Raji (cell line): Measurements from ENCODE around the gene LRRC63.

Experiments used
- POLR2A ChIP-seq: IDR thresholded peaks from 2 replicates; pipeline ENCODE4 v1.6.1; 2011; ENCODE audit warnings: low read depth, low read length, control low read depth; ENCODE audit not compliant: insufficient read depth

The LRRC63 gene

DNA sequence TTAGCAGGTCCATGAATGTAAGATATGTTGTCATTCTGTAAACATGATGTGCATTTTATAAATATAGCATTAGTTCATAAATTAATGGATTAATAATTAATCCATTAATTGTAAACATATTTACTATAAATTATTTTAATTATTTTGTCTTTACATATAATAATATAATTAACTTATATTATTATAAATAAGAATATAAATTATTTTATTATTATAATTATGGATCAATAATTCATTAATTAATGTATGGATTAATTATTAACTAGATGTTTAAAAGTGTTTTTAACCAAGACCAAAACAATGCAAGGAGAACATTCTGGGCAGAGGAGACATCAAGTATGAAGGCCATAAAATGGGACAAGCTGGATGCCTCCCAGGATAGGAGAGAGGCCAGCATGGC is 103.3 kb downstream of the LRRC63 start:
- TF ChIP-seq POLR2A, result no peak

DNA sequence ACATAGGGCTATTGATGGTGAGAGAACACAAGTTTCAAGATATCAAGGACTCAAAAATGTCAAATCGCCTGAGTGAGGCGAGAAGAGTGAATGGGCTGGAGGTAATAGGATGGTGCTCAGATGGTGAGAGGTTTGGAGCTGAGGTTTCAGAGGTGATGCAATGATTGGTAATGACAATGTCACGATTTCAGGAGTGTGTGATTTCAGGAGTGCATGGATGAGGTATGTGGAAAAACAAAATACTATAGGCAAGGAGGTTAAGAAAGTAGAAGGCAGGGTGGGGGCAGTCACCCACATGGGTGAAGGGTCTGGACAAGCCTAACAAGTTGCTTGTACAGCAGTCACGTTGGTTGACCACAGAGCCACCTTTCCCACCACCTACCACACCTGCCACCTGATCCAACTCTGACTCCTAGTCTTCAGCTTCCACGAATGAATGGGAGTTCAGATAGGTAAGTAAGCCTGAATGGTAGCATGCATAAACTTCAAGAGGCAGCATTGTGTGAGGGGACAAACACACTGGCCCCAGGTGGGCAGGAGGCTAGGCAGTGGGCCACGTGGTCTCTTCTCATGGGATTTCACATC is 103.9 kb downstream of the LRRC63 start:
- TF ChIP-seq POLR2A, result no peak

DNA sequence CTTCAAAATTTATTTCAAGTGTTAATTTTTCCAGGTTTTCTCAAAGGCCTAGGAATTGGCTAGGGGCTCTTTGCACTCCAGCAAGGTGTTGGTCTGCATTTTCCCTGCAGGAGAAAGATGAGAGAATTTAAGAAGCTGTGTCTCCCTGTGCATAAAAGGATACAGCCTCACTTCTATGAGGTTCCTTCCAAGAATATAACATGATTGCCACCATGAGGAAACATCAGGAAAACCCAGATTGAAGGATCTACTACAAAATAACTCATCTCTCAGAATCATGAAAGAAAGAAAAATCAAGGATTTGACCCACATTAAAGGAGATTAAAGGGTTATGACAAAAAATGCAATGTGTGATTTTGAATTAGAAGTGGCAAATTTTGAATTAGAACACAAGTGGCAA is 105.4 kb downstream of the LRRC63 start:
- TF ChIP-seq POLR2A, result no peak

DNA sequence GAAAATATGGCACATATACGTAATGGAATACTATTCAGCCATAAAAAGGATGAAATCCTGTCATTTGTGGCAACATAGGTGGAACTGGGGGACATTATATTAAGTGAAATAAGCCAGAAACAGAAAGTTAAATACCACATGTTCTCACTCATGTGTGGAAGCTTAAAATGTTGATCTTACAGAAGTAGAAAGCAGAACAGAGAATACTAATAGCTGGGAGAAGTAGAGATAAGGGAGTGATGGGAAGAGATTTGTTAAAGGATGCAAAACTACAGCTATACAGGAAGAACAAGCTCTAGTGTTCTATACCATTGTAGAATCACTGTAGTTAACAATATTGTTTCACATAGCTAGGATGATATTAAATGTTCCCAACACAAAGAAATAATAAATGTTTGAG is 107.3 kb downstream of the LRRC63 start:
- no peak for TF ChIP-seq POLR2A

DNA sequence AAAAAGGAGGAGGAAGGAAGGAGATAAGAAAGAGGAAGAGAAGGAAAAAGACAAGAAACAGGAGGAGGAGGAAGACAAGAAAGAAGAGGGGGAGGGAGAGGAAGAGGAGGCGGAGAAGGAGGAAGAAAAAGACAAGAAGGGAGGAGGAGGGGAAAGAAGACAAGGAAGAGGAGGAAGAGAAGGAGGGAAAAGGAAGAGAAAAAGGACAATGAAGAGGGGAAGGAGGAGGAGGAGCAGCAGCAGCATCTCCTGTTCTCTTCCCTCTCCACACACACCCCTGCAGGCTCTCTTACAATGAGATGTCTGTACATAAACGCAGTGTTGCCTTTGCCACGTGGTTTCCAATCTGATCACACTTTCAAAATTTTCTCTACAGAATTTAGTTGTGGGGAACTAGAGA is 108.7 kb downstream of the LRRC63 start:
- TF ChIP-seq POLR2A, result no peak

DNA sequence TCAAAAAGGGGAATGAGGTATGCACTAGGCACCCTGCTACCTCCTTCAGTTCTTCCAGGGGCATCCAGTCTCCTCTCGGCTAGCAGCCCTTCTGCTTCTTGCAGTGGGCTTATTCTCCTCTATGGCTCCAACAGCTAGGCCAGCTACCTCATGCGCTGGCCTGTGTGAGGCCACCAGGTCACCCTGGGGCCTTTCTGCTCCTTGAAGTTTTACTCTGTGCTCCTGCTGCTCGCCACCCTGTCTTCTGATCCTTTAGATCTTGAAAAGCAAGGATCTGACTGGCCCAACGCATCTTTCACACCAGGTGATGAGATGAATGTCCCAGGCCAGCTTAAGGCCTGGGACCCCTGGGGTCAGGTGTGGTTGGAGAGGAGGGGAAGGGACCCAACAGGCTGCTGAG is 109.1 kb downstream of the LRRC63 start:
- TF ChIP-seq POLR2A, result no peak

DNA sequence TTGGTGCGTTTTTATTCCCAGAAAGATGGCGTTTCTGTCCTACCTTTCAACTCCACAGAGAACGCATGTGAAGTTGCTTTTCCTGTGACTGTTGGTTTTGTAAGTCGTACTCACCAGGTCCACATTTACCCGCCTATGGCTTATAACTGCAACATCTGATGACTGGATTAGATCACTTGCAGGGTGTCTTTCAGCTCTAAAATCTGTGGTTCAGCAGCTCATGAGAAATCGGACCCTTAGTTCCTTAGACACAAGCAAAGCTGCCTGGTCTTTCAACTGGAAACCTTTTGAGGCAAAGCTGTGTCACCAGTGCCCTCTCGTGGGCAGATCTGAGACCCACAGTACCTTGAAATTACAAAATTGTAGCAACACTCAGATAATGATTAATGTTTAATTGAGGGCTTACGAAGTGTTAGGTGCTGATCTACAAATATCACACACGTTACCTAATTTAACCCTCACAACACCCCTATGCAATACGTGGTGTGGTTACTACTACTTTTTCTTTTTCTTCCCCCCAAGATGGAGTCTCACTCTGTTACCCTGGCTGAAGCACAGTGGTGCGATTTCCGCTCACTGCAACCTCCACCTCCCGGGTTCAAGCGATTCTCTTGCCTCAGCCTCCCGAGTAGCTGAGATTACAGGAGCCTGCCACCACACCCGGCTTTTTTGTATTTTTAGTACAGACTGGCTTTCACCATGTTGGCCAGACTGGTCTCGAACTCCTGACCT is 109.9 kb downstream of the LRRC63 start:
- TF ChIP-seq POLR2A, result no peak

DNA sequence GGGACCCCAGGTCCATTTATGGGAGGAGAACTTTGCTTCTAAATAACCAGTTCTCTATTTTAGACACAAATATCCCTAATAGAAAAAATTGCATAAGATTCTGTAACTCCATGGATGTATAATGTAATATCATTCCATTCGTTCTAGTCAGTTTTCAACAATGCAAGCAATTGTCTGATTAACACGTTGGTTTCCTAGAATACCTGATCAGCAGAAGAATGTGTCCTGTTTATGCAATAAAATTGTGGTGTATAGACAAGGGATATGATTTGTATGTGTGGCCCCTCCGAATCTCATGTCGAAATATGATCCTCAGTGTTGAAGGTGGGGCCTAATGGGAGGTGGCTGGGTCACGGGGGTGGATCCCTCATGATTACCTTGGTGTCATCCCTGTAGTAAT is 113.2 kb downstream of the LRRC63 start:
- no peak for TF ChIP-seq POLR2A
